HUDEP-2 (cell line): ENCODE measurements around the gene PIGX.
A peak's percentile ranks its signal among the peaks of the same experiment; 100 is the strongest.
"Not testable (repeated sequence)": the region's sequence is repeated elsewhere in the genome, so short reads cannot be mapped to it uniquely, and the experiment has no call there.

Experiments used
- DNase-seq, 76 experiments: peaks; one replicate each; lab custom pipeline; 2025; ENCODE audit not compliant: unreplicated experiment in 76 of 76; lab: John Stamatoyannopoulos, UW

Gene PIGX

DNA sequence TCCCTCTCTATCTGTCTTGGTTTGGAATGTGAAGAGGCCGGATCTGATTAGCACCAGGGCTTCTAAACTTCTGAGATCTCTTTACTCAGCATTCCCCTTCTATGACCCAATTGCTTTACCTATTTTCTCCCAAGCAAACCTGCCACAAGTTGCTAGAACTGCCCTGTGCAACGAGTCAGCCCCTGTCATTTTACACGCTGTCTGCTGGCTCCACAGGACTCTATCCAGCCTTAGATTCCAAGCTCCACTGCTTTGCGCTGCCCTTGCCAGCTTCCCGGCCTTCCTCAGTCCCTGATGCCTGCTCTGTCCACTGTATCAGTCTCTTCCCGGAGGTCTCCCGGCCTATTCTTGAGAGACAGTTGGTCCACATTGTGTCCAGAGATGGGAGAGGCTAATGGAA, 12.4 kb upstream of the PIGX start:
- no peak for DNase-seq

DNA sequence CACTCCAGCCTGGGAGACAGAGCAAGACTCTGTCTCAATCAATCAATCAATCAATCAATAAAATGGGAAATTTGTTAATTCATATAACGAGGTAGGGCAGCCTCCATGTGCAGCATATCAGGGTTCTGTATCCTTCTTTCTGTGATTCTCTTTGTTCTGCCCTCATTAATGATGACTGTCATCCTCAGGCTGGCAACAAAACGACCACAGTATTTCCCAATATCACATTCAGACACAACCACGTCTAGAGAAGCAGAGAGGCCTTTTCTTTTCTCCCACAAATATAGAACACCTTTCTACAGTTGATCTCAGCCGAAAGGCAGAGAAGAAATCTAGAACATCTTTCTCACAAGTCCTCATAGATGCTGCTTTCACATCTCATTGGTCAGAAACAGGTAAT, 11.4 kb upstream of the PIGX start:
- no peak for DNase-seq

DNA sequence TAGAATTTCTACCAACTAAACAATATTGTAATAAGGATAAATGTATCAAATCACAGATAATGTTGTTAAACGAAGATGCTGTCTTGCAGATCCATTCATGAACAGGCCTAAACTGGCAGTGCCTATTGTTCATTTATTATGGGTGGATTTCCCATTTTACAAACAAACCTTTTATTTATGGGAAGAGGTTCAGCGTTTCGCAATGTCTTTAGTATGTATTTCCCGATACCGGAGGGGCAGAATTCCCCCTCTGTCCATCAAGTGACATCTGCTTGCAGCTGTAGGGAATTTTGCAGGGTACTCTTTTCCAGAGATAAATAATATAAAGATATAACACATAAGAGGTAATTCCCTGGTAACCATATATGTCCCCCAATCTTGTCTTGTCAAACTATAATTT, 5.8 kb upstream of the PIGX start:
- DNase-seq: no peak

DNA sequence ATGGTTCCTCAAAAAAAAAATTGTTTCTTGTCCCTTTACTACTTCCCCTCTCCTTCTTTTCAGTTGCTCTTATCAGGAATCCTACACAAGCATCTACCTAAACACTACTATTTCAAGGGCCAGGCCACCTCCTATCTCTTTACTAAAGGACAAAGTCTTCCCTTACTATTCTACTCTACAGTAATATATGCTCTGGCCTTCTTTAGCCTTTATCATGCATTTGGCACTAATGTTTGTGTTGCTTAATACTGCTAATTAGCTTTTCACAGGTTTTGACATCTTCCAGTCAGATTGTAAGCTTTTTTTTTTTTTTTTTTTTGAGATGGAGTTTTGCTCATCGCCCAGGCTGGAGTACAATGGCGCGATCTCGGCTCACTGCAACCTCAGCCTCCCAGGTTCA, 5.4 kb upstream of the PIGX start:
- no peak for DNase-seq

DNA sequence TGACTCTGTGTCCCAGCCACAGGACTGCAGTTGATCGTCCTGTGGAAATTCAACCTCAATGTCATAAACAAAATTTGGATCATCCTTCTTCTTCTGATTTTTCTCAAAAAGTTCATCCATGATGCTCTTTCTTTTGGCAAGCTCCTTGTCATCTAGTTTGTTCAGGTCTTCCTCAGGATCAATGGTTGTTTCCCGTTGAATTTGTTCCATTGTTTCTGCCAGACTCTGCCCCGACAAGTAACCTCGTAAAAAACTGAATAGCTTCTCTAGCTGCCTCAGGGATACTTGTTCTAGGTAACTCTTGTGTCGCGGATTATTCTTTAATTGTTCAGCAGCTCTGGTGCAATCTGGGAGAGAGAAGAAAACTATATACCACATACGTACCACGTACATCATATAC, 4.6 kb upstream of the PIGX start:
- no peak for DNase-seq

DNA sequence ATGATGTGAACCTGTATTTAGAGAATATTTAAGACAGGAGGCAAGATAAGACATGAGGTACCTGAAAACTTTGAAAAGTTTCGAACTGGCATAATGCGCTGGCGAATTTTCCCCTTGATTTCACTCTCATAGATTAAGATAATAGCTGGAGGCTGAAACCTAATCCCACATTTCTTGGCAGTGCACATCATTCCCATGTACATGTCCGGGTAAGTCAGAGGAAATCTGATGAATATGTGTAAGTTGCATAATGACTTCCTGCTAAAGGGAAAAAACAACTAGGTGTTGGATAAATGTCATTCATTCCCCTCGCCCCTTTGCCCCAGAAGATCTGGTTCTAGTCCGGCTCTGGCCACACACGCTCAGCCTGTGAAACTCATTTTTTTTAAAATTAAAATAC, 3.7 kb upstream of the PIGX start:
- no peak for DNase-seq

DNA sequence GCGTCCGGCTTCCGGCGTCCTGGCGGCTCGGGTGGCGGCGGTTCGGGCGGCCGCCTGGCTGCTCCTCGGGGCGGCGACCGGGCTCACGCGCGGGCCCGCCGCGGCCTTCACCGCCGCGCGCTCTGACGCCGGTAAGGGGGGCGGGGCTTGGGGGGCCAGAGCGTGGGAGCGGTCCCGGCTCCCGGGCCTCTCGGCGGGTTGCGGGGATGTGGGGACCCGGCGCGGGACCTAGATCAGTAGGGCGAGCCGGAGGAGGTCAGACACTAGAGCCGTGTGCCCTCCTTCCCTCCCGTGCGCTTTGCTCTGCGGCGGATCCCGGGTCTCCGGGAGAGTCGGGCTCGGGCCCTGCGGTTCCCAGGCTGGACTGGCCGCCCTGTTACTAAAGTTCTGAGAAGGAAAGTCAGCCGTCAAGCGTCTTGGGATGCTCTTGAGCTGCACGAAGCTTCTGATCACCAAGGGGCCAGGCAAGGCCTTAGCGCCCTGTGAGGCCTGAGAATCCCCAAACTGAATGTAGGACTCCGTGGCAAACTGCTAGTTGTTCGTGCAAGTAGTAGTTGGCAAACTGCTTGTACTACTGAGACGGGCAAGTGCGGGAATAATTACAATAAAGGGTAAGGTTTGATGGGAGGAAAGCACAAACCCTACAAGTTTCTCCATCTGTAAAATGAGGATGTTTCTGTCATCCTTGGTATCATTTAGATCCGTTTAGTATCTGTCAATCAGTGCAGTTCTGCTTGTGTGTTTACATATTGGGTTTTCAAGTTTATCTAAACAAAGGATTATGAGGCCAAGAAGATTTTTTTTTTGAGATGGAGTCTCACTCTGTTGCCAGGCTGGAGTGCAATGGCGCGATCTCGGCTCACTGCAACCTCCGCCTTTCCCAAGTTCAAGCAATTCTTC, 587 bp downstream of the PIGX start:
- DNase-seq: peak in 30 of 76 experiments; percentile 3 to 81 (median 57)

DNA sequence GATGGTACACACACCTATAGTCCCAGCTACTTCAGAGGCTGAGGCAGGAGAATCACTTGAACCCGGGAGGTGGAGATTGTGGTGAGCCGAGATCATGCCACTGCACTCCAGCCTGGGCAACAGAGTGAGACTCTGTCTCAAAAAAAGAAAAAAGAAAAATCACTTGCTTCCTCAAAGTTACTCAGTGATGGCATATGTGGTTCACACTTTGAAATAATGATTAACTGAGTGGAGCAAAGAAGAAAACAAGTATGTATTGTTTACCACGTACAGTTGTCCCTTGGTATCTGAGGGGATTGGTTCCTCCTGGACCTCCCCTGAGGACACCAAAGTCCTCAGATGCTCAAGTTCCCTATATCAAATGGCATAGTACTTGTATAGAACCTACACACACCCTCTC, 5.0 kb downstream of the PIGX start:
- DNase-seq: not testable (repeated sequence)

DNA sequence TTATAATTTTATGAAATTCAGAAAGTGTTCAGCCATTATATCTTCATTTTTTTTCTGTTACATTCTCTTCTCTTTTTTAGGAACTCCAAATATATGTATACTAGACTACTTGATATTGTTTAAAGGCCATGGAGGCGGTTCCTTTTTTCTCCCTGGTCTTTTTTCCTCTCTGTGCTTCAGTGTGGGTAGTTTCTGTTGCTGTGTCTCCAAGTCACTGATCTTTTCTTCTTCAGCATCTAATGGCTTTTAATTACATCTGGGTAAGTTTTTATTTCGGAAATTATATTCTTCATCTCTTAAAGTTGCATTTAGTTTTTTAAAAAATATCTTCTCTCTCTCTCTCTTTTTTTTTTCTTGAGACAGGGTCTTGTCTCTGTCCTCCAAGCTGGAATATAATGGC, 8.9 kb downstream of the PIGX start:
- DNase-seq: no peak

DNA sequence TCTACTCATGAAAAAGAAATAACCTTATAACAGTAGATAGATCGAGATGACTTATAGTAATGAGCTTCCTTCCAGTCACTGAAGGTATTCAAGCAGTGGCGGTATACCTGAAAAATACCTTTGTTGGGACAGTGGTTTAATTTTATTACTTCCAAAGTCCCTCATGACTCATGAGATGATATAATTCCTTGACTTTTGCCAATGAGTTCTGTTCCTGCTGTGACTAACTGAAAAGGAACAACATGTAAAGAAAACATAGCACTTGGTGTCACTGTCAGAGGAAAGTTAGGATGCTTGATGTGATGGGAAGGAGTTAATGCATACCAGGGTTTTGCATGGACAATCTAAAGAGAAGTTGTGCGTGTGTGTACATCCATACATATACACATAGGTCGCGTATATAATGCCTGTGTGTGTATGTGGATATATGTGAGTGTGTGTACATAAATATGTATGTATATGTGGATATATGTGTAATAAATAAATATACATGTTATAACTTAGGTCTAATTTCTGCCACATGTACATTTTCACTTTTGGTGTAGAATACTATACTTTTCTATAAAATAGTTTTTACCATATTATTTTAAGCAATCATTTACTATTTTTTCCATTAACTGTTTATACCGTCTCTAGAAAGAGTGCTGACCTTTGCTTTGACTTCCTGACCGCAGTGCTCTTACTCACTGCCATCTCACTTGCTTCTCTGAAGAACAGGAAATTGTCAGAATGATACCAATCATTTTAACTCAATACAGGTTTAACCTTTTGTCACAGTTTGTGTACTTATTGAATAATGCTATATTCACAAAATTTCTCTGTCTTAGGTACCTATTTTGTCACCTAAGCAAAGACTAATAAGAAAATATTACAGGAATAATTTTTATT, 14.9 kb downstream of the PIGX start:
- no peak for DNase-seq

DNA sequence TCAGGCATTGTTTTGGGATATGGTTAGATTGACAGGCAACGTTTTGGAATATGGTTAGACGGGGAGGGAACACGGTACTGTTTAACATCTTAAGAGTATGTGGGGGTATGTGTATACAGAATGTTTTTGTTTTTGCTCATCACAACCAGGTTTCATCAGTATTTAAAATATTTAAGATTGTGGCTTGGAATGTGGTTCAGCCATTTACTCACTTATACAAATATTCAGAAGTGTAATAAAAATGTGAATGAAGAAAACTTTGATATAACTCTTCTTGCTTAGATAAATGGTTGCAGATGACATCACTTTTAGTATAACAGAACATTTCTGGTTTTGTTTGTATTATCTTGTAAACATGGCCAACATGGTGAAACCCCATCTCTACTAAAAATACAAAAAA, 23.6 kb downstream of the PIGX start:
- DNase-seq: no peak

DNA sequence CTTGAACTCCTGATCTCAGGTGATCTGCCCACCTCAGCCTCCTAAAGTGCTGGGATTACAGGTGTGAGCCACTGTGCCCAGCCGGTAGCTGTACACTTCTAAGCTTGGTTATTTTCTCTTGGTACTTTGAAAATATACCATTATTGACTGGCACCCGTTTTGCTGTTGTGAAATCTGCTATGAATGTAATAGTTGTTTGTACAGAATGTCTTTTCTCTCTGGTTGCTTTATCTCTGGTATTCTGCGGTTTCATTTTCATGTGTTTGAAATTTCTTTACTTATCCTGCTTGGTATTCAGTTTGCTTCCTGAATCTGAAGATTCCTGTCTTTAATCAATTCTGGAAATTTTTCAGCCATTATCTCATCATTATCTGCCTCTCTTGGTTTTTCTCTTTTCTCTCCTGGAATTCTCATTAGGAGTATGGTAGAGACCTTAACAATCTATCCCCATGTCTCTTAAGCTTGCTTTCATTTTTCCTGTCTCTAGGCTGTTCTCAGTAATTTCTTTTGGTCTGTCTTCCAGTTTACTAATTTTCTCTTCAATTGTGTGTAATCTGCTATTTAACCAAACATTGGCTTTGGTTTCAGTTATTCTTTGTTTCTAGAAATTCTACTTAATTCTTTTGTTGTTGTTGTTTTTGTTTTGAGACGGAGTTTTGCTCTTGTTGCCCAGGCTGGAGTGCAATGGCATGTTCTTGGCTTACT, 24.6 kb downstream of the PIGX start:
- no peak for DNase-seq

DNA sequence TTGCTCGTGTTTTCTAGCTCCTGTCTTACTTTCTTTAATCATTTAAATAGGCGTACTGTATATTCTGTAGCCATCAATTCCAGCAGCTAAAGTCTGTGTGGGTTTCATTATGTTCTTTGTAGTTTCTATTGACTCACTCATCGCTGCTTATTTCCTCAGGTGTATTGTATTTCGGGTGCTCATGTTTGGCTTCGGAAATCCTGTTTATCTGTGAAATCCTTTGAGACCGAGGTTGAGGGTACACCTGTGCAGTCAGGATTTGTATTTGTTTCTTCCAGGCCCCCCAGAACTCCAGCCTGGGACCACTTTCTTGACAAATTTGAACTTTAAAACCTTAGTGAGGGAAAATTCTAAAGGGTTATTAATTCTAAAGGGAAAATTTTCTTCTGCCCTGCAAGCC, 25.5 kb downstream of the PIGX start:
- DNase-seq: no peak

DNA sequence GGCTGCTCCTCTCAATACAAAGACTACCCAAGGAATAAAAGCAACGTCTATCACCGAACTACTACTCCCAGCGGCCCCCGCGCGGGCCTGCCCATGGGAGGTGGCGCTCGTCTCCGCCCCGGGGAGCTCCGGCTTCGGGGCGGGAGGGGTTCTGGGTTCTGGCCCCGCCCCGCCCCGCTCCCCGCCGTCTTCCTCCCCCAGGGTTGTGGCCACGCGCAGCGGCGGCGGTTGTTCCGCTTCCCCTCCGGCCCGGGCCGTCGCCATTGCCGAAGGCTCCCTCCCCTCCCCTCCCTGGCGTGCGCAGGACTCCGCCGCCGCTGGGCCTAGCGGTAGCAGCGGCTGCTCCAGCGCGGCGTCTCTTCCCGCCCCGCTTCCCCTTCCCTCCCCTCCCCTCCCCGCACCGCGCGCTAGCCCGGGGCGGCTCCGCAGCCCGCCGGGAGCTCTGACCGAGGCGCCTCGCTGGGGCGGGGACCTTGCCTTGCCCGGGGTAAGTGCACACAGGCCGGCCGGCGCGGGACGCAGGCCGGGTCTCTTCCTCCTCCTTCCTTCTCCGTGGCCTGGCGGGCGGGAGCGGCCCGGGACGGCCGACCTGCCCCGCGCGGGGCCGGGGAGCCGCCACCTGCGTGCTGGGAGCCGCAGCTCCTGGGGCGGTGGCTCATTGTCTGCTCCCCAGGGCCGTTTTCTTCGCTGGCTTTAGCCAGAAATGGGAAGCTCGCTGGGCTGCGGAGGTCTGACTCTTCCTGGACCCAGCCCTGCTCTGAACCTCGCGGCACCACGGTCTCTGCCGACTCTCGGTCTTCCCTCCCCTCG, 27.7 kb downstream of the PIGX start, which contains the start of gene PAK2:
Gene PAK2, plus strand, starts transcription at position 187 of the 810 bp plus-strand sequence. CDS start 42,790 bp downstream, outside the sequence.
- DNase-seq: peak in 75 of 76 experiments; percentile 30 to 93 (median 81)

DNA sequence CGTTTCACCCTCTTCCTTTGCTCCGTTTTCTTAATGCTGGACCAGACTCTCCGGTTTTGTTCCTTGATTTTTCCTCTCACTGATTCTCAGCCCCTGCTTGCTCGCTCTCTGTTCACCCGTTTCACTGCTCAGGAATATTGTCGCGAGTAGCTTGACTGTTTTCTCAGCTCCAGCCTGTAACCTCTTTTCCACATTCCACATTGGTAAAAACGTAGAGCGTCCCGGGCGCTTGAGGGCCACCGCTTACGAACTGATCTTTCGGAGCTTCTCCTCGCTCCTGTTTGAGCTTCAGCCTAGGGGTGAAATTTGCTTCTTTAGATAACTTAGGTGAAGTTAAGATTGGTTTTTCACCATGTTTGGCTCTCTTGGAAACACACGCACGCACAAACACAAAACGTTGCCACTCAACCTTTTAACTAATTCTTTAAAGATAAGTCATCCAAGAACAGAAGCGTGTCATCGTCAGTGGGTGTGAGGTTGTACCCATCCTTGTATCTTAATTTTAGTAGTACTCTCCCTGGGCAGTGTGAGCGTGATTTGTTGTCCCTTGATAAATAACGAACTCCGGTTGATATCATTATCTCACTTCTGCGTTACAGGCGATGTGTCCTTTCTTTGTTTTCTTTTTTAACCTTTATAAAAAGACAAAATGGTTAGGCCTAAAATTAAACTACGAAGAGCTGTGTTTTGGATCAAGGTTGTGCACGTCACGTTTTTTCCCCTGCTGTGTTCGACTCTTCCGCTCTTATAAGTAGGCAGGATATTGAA, 28.5 kb downstream of the PIGX start:
- DNase-seq: peak in 8 of 76 experiments; percentile 4 to 32 (median 24)

DNA sequence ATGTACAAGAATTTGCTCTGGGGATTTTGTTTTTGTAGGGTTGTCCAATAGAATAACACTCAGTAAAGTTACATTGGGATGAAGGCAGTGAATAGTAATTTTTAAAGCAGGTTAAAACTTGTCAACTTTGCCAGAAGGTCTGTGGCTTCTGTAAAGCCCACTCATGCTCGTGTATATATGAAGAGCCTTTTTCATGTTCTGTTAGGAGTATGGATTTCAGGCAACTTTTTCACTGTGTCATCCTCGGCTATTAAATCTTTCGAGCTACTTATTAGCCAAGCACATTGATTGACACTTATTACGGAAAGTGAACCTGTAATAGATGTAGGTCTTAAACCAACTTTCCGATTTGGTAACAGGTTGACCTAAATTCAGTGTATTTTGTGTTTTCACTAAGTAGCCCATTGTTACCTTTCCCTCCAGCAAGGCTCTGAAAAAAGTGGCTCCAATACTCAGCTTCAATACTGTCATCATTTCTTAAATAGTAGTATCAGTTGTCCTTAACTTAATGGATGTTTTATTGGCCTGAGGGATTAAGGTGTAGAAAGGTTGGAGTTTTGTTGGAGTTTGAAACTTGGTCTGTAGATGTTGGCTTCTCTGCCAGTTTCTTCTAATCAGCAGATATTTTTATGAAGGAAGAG, 29.2 kb downstream of the PIGX start:
- no peak for DNase-seq

DNA sequence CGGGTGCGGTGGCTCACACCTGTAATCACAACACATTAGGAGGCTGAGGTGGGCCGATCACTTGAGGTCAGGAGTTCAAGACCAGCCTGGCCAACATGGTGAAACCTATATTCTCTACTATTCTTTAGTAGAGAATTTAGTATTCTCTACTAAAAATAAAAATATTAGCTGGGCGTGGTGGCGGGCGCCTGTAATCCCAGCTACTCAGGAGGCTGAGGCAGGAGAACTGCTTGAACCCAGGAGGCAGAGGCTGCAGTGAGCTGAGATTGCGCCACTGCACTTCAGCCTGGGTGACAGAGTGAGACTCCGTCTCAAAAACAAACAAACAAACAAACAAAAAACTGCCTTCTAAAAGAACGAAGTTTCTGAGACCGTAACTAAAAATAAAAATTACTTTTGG, 31.4 kb downstream of the PIGX start:
- not testable (repeated sequence) for DNase-seq

DNA sequence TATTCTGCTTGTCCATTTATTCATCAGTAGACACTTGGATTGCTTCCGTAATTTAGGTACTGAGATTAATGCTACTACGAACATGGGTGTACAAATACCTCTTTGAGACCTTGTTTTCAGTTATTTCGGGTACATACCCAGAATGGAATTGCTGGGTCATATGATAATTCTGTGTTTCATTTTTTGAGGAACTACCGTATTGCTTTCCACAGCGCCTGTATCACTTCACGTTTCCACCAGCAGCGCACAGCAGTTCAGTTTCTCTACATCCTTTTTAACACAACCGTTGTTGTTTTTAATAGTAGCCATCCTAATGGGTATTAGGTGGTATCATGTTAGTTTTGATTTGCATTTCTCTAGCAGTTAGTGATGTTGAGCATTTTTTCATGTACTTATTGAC, 36.9 kb downstream of the PIGX start:
- DNase-seq: no peak

DNA sequence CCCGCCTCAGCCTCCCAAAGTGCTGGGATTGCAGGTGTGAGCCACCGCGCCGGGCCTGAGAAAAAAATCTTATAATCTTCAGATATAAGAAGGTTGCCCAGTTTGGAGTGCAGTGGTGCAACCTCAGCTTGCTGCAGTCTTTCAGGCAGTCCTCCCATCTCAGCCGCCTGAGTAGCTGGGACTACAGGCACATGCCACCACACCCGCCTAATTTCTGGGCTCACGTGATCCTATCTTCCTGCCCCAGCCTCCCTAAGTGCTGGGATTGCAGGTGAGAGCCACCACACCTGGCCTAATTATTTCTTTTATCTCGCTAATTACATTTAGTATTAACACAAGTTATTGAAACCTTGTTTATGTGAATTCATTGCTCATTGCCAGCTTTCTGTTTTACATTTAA, 41.0 kb downstream of the PIGX start:
- peak in 7 of 76 experiments; percentile 1 to 13 (median 5) for DNase-seq
